Gastrocnemius medialis (tissue), 4 donors: ENCODE data around the gene CDNF. TPM values are rescaled to one million over a fixed set of nuclear protein-coding genes. Genes with fewer than 3 reads are reported as not detected.
"Not testable (repeated sequence)": the region's sequence is repeated elsewhere in the genome, so short reads cannot be mapped to it uniquely, and the experiment has no call there.

Experiments
- ATAC-seq, 2 donors: fragments of 150-250 bp; one replicate each; pipeline ENCODE4 v1.9.1; 2016
- DNase-seq, 2 donors: peaks; one replicate each; pipeline ENCODE4 v3.0.0-alpha.2; 2019
- H3K27ac ChIP-seq, 4 donors: fragments of 200-600 bp; sonication (generic); 1 replicate in 1 of 4; 2 replicates in 3 of 4; pipeline ENCODE4 v1.5.1; 2016 to 2018; ENCODE audit warnings: mild to moderate bottlenecking in 2 of 4, moderate library complexity in 1 of 4
- H3K27me3 ChIP-seq, 3 donors: fragments of 200-600 bp; sonication (generic) in 2 of 3; 1 replicate in 1 of 3; 2 replicates in 2 of 3; pipeline versions ENCODE4 v1.5.1 to v1.6.0; 2016 to 2019; ENCODE audit warnings: mild to moderate bottlenecking in 1 of 3, moderate library complexity in 1 of 3
- H3K36me3 ChIP-seq, 2 donors: fragments of 200-600 bp; sonication (generic) in 1 of 2; one replicate each; pipeline ENCODE4 v1.5.1; 2017 to 2018
- H3K4me1 ChIP-seq, 2 donors: fragments of 200-600 bp; sonication (generic) in 1 of 2; one replicate each; pipeline ENCODE4 v1.5.1; 2016 to 2017; ENCODE audit warnings: mild to moderate bottlenecking in 2 of 2
- H3K4me3 ChIP-seq, 4 donors: fragments of 200-600 bp; sonication (generic) in 3 of 4; 1 replicate in 1 of 4; 2 replicates in 3 of 4; pipeline ENCODE4 v1.5.1; 2016 to 2019; ENCODE audit warnings: mild to moderate bottlenecking in 2 of 4
- H3K9me3 ChIP-seq, 3 donors: fragments of 200-600 bp; sonication (generic) in 2 of 3; 1 replicate in 1 of 3; 2 replicates in 2 of 3; pipeline ENCODE4 v1.5.1; 2016 to 2019
- CTCF ChIP-seq, 5 experiments: fragments of 450-650 bp in 3 of 5; fragments of 200-600 bp in 2 of 5; sonication (generic) in 2 of 5; IDR thresholded peaks in 4 of 5; conservative IDR thresholded peaks in 1 of 5; 1 replicate in 4 of 5; 2 replicates in 1 of 5; pipeline ENCODE4 v1.5.1; 2016 to 2019; ENCODE audit warnings: antibody characterized with exemption in 5 of 5, mild to moderate bottlenecking in 3 of 5, moderate library complexity in 3 of 5
- POLR2A ChIP-seq, 2 donors: fragments of 450-650 bp; IDR thresholded peaks; one replicate each; pipeline ENCODE4 v1.6.1; 2017; ENCODE audit warnings: antibody characterized with exemption in 2 of 2, mild to moderate bottlenecking in 2 of 2, moderate library complexity in 2 of 2
- in situ Hi-C, 4 donors: fragments of 200-750 bp; cut with MboI; loops; one replicate each; pipeline versions ENCODE4 v1.15.0 to v1.8.0; 2017; ENCODE audit warnings: low sequenced_read_pairs in 4 of 4
- intact Hi-C: fragments of 100-400 bp; cut with DNase I; formaldehyde crosslinking; loops from one replicate; pipeline ENCODE4 v1.15.1; 2023; ENCODE audit warnings: low total_unique reads
- total RNA-seq, 4 donors: library from RNA; depleted of rRNA; stranded (reverse); fragments of >200 nt; gene quantifications; one replicate each; pipeline versions ENCODE4 v1.1.0 to v1.2.3, GENCODE V29; 2016

Gene CDNF
- total RNA-seq, 4 donors from 2014 or later, result 8.6 to 18.3 (median 10.9) TPM

GRCh38 chr10:14873090-14873760 is 35.4 kb upstream of the CDNF start:
- in situ Hi-C loops, result no loop called here
- no peak for DNase-seq
- TF ChIP-seq CTCF (IDR thresholded peaks at IDR 0.05 in 4 of 5, conservative IDR thresholded peaks at IDR 0.05 in 1 of 5) (no peak), POLR2A (IDR thresholded peaks at IDR 0.05) (no peak)
- intact Hi-C loops, result no loop called here
- H3K4me3 ChIP-seq, result no peak overlapping the region
- ATAC-seq, result no peak
- no peaks in the 10 kb centered on the region for H3K9me3 ChIP-seq
- no peaks in the 10 kb centered on the region for H3K27me3 ChIP-seq
- H3K36me3 ChIP-seq, result peaks cover 0 to 21% of the 10 kb centered on the region in 2 donors
- peaks cover 19 to 25% of the 10 kb centered on the region in 2 donors for H3K4me1 ChIP-seq
- H3K27ac ChIP-seq, result no peak overlapping the region

- H3K27ac ChIP-seq, result not testable (repeated sequence)
Observed at GRCh38 chr10:14864871-14865270, 27.0 kb upstream of the CDNF start.

GRCh38 chr10:14864466-14864865 is 26.6 kb upstream of the CDNF start:
- H3K4me3 ChIP-seq, H3K27ac ChIP-seq, DNase-seq, ATAC-seq, intact Hi-C loops, H3K9me3 ChIP-seq, H3K4me1 ChIP-seq, in situ Hi-C loops, H3K27me3 ChIP-seq: not testable (repeated sequence)
- H3K36me3 ChIP-seq, result peaks cover 0 to 37% of the 10 kb centered on the region in 2 donors

More at GRCh38 chr10:14864871-14865270, 27.0 kb upstream of the CDNF start:
- DNase-seq, H3K27me3 ChIP-seq, in situ Hi-C loops, intact Hi-C loops, H3K4me1 ChIP-seq, H3K9me3 ChIP-seq, ATAC-seq, H3K4me3 ChIP-seq: not testable (repeated sequence)
- H3K36me3 ChIP-seq, result peaks cover 0 to 41% of the 10 kb centered on the region in 2 donors

- no peak for ATAC-seq
- TF ChIP-seq POLR2A (IDR thresholded peaks at IDR 0.05) (no peak), CTCF (IDR thresholded peaks at IDR 0.05 in 4 of 5, conservative IDR thresholded peaks at IDR 0.05 in 1 of 5) (no peak)
- intact Hi-C loops (no loop called here), in situ Hi-C loops (no loop called here)
- Histone ChIP-seq H3K4me3 (no peak overlapping the region), H3K27me3 (no peaks in the 10 kb centered on the region), H3K4me1 (peaks cover 0 to 7% of the 10 kb centered on the region in 2 donors), H3K9me3 (no peaks in the 10 kb centered on the region), H3K36me3 (peaks cover 3 to 15% of the 10 kb centered on the region in 2 donors), H3K27ac (no peak overlapping the region)
- no peak for DNase-seq
Observed at GRCh38 chr10:14860791-14861190, 23.0 kb upstream of the CDNF start.

- in situ Hi-C loops, result no loop called here
- Histone ChIP-seq H3K4me3 (no peak overlapping the region), H3K27me3 (no peaks in the 10 kb centered on the region), H3K36me3 (peaks cover 3 to 15% of the 10 kb centered on the region in 2 donors), H3K27ac (no peak overlapping the region), H3K9me3 (no peaks in the 10 kb centered on the region), H3K4me1 (peaks cover 0 to 7% of the 10 kb centered on the region in 2 donors)
- ATAC-seq (no peak), DNase-seq (no peak)
- intact Hi-C loops, result no loop called here
- no peak for TF ChIP-seq POLR2A (IDR thresholded peaks at IDR 0.05)
- TF ChIP-seq CTCF (IDR thresholded peaks at IDR 0.05 in 4 of 5, conservative IDR thresholded peaks at IDR 0.05 in 1 of 5), result no peak
Observed at GRCh38 chr10:14859775-14860174, 21.9 kb upstream of the CDNF start.

GRCh38 chr10:14859043-14859442 is 21.2 kb upstream of the CDNF start:
- Histone ChIP-seq H3K27me3 (no peaks in the 10 kb centered on the region), H3K27ac (no peak overlapping the region), H3K9me3 (no peaks in the 10 kb centered on the region), H3K4me1 (peaks cover 0 to 7% of the 10 kb centered on the region in 2 donors), H3K4me3 (no peak overlapping the region), H3K36me3 (peaks cover 3 to 15% of the 10 kb centered on the region in 2 donors)
- TF ChIP-seq POLR2A (IDR thresholded peaks at IDR 0.05) (no peak), CTCF (IDR thresholded peaks at IDR 0.05 in 4 of 5, conservative IDR thresholded peaks at IDR 0.05 in 1 of 5) (no peak)
- intact Hi-C loops (no loop called here), in situ Hi-C loops (no loop called here)
- DNase-seq (no peak), ATAC-seq (no peak)
